Chondrocyte (in vitro differentiated cells): ENCODE data around the gene ITGA3. TPM values are rescaled to one million over a fixed set of nuclear protein-coding genes. Genes with fewer than 3 reads are reported as not detected.

Experiments
- DNase-seq: peaks from one replicate; pipeline ENCODE4 v3.0.0; 2021; ENCODE audit warnings: mixed read lengths, low spot score
- H3K27ac Mint-ChIP-seq: one replicate; pipeline ENCODE4 v1.8.0; 2021; ENCODE audit warnings: mild to moderate bottlenecking, moderate library complexity, mixed read lengths; ENCODE audit not compliant: unreplicated experiment
- H3K27me3 Mint-ChIP-seq: 2 replicates; pipeline ENCODE4 v1.8.0; 2021; ENCODE audit warnings: low read depth, mixed read lengths
- H3K36me3 Mint-ChIP-seq: 2 replicates; pipeline ENCODE4 v1.8.0; 2021; ENCODE audit warnings: low read depth, mixed read lengths
- H3K4me1 Mint-ChIP-seq: 2 replicates; pipeline ENCODE4 v1.8.0; 2021; ENCODE audit warnings: low read depth, mild to moderate bottlenecking, mixed read lengths
- H3K4me3 Mint-ChIP-seq: one replicate; pipeline ENCODE4 v1.8.0; 2021; ENCODE audit warnings: mild to moderate bottlenecking, moderate library complexity, mixed read lengths; ENCODE audit not compliant: unreplicated experiment
- H3K9me3 Mint-ChIP-seq: 2 replicates; pipeline ENCODE4 v1.8.0; 2021; ENCODE audit warnings: low read depth, mixed read lengths
- CTCF ChIP-seq: fragments of 200-600 bp; sonication (generic); IDR thresholded peaks from 2 replicates; pipeline ENCODE4 v1.5.0; 2021; ENCODE audit warnings: antibody characterized with exemption, mild to moderate bottlenecking, moderate library complexity
- total RNA-seq: library from RNA; stranded (reverse); gene quantifications from 3 replicates; pipeline ENCODE4 v1.2.1, GENCODE V29; 2021

ITGA3 gene
- total RNA-seq, 1 donor from 2014 or later, result 216 TPM

DNA sequence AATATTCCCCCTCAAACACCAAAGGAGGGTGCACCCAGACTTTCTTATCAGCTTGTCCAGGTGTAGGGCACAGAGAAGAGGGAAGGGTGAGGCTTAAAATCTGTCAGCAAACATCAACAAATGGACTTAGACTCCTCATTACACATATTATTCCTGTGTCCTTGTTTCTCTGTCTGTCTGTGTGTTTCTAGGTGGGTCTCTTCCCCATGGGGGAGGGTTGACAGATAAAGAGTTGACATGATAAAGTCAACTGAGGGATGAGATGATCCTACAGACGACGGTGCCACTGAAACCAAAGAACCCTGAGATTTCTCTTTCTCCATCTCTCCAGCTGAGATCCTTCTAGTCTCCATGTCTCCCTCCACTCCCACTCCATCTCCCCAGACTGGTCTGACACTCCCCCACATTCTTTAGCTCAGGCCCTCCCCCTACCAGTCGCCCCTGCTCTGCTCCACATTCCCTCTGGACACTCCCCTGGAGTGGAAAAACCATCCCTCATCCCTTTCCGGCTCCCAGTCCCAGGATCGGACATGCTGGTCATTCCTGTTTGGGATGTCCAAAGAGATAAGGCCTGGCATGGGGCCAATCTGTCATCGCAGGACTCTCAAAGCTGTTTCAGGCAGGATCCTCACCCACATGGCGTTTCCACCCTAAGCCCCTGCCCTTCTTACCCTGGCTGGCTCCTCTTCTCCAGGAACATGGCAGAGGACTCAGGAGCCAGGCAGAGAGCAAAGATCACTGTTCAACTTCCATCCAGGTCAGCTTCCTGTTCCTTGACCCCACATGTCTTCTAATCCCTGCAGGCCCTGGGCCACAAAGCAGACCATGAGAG lies 2.9 kb upstream of the ITGA3 start:
- Mint-ChIP-seq H3K4me3 (peak overlapping the region; percentile 35), H3K36me3 (peaks cover 2% of the 10 kb centered on the region), H3K4me1 (peaks cover 79% of the 10 kb centered on the region), H3K27ac (peak overlapping the region; percentile 79), H3K9me3 (no peaks in the 10 kb centered on the region), H3K27me3 (no peaks in the 10 kb centered on the region)
- TF ChIP-seq CTCF, result no peak
- DNase-seq, result peak; percentile 79

DNA sequence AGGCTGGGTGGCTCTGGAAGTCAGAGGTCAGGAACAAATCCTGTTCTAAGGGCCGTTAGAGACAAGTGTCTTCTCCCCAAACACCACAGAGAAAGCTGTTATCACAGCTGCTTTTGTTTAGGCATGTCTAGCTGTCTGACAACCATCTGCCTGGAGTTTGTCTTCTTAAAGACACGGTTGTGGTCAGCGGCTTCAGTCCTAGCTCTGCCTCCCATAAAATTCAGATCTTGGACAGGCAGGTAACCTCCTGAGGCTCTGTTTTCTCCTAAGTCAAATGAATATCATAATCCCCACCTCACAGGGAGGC lies 2.3 kb upstream of the ITGA3 start:
- H3K4me3 Mint-ChIP-seq, result peak overlapping the region; percentile 16
- no peaks in the 10 kb centered on the region for H3K27me3 Mint-ChIP-seq
- no peak for DNase-seq
- no peaks in the 10 kb centered on the region for H3K9me3 Mint-ChIP-seq
- H3K27ac Mint-ChIP-seq, result peak overlapping the region; percentile 79
- peaks cover 3% of the 10 kb centered on the region for H3K36me3 Mint-ChIP-seq
- peaks cover 79% of the 10 kb centered on the region for H3K4me1 Mint-ChIP-seq
- no peak for TF ChIP-seq CTCF

DNA sequence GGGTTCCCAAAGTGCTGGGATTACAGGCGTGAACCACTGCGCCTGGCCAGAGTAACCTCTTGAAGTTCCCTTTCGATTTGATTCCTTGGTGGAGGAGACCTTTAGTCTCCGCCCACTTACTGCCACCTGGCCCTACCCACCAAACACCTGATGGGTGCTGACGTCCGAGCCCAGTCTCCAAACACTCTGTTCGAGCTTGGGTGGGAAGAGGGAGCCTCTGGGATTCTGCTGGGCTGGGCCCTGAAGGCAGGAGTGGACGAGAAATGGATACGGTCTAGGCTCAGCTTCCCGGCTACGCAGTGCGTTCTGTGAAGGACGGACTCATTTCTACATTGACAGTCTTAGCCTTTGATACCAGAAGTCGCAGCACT lies 870 bp upstream of the ITGA3 start:
- Mint-ChIP-seq H3K4me1 (peaks cover 81% of the 10 kb centered on the region), H3K36me3 (peaks cover 3% of the 10 kb centered on the region), H3K27ac (peak overlapping the region; percentile 93), H3K9me3 (no peaks in the 10 kb centered on the region), H3K4me3 (peak overlapping the region; percentile 82), H3K27me3 (no peaks in the 10 kb centered on the region)
- DNase-seq, result peak; percentile 50
- no peak for TF ChIP-seq CTCF

DNA sequence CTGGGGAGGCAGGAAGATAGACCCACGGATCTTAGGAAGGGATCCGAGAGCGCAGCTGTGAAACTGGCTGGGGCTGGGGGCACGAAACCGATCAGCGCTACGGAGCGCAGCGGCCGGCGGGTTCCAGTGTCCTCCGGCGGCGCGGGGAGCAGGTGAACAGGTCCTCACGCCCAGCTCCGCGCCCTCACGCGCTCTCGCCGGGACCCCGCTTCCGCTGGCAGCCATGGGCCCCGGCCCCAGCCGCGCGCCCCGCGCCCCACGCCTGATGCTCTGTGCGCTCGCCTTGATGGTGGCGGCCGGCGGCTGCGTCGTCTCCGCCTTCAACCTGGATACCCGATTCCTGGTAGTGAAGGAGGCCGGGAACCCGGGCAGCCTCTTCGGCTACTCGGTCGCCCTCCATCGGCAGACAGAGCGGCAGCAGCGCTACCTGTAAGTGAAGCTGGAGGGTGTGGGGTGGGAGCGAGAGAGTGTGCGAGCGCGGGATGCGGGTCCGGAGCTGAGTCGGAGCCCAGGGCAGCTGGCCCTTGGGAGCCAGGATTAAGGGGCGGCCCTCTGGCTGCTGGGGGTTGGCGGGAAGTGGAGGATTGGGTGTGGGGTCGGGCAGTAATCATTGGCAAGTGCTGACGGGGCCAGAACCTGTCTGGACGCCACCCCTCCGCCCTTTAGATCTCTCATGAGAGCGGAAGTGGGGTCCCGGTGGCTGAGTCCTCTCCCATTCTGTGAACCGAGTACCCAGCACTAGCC lies 479 bp downstream of the ITGA3 start:
- TF ChIP-seq CTCF, result peak; percentile 77
- DNase-seq, result peak; percentile 96

DNA sequence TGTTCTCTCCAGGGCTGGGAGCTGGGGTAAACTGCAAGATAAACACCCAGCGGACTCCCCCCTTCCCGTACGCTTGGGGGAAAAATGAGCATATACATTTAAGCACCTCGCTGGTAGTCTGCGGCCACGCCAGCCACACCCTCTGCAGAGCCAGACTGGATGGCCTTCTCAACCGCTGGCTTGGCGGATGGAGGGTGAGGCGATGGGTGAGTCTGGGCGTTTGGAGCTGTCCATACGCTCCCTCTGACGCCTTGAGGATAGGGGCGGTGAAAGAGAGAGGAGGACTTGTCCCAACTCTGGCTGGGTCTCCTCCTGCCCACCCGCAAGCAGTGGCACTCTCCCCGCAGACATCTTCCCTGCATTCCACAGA lies 1.0 kb downstream of the ITGA3 start:
- Mint-ChIP-seq H3K36me3 (peaks cover 3% of the 10 kb centered on the region), H3K27ac (peak overlapping the region; percentile 79)

More for the DNA sequence above, 479 bp downstream of the ITGA3 start:
- Mint-ChIP-seq H3K27me3 (no peaks in the 10 kb centered on the region), H3K4me3 (peak overlapping the region; percentile 82), H3K36me3 (peaks cover 3% of the 10 kb centered on the region), H3K9me3 (no peaks in the 10 kb centered on the region), H3K4me1 (peaks cover 85% of the 10 kb centered on the region), H3K27ac (peak overlapping the region; percentile 79)

More for the DNA sequence above, 1.0 kb downstream of the ITGA3 start:
- H3K27me3 Mint-ChIP-seq, result no peaks in the 10 kb centered on the region
- TF ChIP-seq CTCF, result no peak
- peak; percentile 85 for DNase-seq
- peak overlapping the region; percentile 82 for H3K4me3 Mint-ChIP-seq
- H3K9me3 Mint-ChIP-seq, result no peaks in the 10 kb centered on the region
- peaks cover 85% of the 10 kb centered on the region for H3K4me1 Mint-ChIP-seq
